Measurements from ENCODE around the gene SLC43A2.
A peak's percentile ranks its signal among the peaks of the same experiment; 100 is the strongest.

SLC43A2 gene

GRCh38 chr17:1643293-1643998 lies 14.8 kb upstream of the SLC43A2 start:
- peak; percentile 44 for DNase-seq

DNA sequence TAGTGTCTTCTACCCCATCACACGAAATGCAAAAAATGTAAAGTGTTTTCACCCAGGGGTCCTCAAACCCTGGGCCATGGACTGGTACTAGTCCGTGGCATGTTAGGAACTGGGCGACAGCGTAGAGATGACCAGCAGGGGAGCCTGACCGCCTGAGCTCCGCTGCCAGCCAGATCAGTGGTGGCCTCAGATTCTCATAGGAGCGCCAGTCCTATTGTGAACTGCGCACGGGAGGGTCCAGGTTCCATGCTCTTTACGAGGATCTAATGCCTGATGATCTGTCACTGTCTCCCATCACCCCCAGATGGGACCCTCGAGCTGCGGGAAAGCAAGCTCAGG lies 12.4 kb upstream of the SLC43A2 start:
- no peak for DNase-seq

DNA sequence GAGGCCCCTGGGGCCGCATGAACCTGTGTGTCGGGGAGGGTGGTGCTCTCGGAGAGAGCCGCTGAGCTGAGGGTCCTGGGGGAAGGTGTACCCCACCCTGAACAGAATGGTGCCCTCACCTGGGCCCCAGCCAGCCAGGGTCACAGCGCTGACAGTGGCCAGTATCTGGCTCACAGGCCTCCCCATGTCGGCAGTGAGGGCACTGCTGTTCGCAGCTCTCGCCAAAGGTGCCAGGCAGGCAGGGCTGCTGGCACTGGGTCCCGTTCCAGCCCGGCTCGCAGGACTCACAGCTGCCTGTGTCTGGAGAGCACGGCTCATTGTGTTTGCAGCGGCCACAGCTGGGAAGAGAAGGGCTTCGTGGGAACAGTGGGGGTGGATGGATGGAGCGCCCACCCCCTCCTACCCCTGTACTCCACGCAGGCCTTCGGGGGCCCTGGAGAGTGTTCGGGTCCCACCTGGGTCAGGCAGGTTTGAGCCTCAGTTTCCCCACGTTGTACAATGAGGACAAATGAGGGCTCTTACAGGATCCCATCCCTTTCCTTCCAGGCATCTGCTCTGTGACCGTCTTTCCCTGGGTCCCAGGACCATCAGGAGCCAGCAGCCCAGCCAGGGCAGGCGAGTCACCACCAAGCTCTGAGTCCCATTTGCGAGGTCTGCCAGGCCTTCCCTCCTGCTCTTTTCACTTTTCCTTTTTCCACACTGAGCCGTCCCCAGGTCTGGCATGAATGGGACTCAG lies 11.9 kb upstream of the SLC43A2 start:
- no peak for DNase-seq

DNA sequence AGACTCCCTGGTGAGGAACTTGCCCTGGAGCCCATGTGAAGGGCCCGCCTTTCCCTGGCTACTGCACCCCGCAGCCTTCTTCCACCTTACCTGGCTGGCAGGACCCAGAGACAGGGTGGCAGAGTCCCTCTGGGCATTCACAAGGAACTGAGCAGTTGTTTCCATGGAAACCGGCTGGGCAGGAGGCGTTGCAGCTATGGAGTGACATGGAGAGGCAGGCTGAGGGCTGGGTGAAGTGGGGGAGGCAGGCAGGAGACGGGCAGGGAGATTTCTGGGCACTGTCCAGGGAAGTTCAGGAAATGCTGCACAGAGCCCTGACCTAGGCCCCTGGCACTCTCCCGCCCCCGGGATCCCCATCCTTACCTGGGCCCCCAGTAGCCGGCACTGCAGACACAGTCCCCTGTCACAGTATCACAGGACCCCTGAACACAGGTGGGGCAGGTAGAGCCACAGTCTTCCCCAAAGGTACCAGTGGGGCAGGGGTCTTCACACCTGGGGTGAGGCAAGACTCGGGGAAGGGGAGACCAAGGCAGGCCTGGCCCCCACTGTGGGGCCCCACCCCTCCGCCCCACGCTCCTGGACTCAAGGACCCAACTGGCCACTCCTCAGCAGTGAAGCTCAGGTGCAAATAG lies 11.0 kb upstream of the SLC43A2 start:
- no peak for DNase-seq

DNA sequence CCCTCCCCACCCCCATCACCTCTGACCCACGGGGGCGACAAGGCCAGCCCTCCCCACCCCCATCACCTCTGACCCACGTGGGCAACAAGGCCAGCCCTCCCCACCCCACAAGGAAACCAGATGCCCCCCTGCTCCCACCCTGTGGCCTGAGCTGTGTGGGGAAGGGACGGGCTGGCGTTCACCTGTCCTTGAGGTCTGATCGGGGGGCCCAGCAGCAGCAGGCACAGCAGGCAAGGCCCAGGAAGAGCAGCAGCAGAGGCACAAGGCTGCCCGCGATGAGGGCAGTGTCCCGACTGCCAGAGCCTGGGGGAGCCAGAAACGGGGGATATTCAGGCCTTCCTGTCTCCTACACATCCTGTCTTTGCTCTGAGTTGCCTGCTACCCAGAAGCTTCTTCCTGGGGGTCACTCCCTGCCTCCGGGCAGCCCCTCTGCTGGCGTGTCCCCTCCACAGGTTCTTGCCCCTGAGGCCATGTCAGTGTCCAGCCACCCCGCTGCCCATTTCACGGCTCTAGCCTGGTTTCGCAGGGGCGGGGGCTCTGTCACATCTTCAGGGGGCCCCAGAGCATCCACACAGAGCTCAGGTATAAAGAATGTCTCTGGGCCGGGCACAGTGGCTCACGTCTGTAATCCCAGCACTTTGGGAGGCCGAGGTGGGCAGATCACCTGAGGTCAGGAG lies 10.1 kb upstream of the SLC43A2 start:
- no peak for DNase-seq

- DNase-seq, result no peak
Observed at GRCh38 chr17:1638171-1638590, 9.5 kb upstream of the SLC43A2 start.

GRCh38 chr17:1636732-1637285 lies 8.2 kb upstream of the SLC43A2 start:
- no peak for DNase-seq

- no peak for DNase-seq
Observed at GRCh38 chr17:1635675-1636465, 7.2 kb upstream of the SLC43A2 start.

DNA sequence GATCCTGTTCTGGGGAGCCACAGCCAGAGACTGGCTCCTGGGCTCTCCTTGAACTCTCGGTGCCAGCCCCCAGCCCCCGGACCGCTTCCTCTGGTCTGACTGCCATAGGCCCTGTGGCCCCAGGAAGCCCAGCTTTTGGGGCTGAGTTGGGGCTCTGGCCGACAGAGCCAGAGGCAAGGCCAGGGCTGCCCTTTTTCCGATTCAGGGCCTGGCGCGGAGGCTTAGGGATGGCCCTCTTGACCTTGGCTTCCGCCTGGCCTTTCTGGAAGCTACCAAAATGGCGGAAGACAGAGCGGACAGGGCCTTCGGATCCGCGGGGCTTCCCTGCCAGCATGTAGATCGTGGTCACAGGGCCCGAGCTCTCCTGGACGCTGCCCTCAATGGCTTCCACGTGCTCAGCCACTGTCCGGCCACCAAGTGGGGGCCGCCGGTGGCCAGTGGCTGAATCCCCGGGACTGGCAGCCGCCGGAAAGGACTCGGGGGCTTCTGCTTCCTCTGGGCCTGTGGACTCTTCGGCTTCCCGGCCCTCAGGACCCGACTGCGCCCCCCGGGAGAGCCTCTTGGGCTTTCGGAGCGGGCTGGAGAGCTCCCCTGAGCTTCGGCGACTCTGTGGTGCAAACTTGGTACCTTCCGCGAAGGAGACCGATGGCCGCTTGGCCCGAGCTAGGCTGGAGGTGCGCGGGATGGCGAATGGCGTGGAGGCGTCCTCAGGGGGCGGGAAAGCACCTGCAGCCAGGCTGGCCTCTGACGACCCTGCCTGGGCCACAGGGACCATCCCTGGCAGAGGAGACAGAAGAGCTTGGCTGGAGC lies 6.4 kb upstream of the SLC43A2 start:
- no peak for DNase-seq

DNA sequence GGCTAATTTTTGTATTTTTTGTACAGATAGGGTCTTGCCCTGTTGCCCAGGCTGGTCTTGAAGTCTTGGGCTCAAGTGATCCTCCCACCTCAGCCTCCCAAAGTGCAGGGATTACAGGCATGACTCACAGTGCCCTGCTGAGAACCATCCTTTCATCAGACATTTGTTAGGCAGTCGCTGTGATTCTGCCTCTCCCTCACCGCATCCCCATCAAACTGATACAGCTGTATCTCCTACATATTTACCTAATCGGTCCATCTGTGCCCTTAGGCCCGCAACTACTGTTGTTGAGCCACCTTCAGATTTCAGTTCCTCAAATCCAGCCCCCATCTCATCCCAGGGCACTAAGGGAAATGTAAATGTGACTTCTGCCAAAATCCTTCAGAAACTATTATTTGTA lies 2.0 kb upstream of the SLC43A2 start:
- DNase-seq, result no peak

- DNase-seq, result peak; percentile 60
Observed at GRCh38 chr17:1629504-1630310, 1.1 kb upstream of the SLC43A2 start.

DNA sequence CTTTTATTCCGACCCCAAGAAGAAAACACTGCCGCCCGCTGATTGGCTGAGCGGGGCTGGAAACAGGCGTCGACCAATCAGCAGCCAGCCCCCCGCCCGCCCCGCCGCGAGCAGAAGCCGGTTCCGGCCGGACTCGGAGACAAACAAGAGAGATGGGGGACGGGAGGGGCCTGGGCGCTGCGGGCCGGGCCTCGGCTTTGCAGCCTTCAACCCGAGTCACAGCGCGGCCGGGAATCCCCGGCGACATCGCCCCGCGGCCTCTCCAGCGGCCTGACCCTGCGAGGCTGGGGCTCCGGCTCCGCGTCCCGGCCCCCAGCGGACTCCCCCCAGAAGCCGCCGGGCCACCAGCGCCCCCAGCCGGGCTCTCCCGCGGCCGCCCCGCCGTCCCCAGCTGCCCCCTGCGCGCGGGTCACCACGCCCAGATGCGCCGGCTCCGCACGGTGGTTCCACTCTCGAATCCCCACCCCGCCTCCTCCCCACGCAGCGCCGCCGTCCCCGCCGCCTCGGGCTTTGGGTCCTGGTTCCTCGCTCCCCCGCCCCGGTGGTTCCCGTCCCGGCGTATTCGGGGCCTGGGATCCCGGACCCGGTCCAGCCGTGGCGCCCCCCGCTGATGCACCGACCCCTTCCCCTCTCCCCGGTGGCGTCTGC lies 346 bp upstream of the SLC43A2 start:
- peak; percentile 96 for DNase-seq

DNA sequence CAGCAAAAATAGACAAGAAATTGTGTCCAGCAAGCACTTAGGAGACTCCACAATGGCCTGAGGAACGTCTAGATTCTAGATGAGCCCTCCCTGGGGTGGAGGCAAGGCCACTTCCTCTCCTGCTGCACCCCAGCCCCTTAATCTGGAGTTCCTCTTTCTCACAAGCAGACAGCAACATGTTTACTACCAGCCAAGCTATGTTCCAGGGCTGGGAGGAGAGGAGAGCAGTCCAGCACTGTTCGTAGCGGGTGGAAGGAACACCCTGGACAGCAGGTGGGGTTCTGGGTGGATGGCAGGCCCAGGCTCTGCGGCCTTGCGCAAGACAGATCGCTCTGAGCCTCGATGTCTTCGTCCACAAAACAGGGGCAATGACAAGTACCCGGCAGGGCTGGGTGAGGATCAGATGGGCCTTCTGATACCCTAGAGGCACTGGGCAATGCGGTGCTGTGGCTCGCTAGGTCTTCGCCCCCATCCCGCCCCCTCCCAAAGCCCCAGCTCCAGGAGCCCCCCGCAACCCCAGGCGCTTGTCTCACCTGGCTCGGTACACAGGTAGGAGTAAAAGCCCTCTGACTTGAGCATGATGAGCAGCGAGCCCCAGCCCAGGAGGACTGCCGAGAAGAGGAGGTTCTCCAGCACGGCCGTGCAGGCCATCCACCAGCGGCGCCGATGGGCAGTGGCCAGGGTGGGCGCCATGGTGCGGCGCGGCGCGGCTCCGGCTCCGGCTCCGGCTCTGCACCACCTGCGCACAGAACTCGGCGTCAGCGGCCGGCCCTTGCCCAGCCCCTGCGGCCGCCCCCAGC lies 1.3 kb downstream of the SLC43A2 start:
- DNase-seq, result no peak

DNA sequence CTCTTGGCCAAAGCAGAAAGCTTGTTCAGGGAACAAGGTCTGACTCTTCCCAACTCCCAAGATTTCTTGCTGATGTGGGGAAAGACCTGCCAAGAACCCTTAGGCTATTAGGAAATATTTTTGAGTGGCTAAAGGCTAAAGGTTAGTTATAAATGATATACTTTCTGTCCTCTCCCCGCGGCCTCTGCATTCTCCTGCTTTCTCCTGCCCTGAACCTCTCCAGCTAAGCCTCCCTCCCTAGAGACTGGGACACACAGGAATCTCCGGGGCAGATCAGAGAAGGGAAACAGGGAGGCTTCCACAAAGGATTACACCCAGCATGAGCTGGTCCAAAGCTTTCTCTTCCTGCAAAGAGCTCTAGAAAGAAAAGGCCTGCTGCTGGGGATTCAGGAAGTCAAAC lies 2.3 kb downstream of the SLC43A2 start:
- no peak for DNase-seq

DNA sequence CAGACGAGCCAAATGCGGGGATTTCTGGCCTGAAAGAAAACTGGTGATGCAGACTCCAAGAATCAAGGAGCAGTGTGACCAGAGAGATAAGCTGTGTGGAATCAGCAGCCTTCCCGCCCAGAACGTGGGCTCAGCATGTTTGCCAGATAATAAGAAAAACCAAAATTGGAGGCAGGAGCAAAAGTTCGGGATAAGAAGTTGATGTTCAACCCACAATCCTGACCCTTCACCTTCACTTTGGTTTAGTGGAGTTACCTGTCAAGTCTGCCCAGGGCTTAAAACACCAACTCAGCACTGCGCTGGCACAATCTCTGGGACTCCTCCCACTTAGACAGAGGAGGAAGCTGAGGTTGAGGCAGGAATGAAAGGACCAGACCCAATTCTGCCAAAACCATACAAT lies 3.1 kb downstream of the SLC43A2 start:
- no peak for DNase-seq

GRCh38 chr17:1625053-1625452 lies 3.6 kb downstream of the SLC43A2 start:
- DNase-seq, result no peak

DNA sequence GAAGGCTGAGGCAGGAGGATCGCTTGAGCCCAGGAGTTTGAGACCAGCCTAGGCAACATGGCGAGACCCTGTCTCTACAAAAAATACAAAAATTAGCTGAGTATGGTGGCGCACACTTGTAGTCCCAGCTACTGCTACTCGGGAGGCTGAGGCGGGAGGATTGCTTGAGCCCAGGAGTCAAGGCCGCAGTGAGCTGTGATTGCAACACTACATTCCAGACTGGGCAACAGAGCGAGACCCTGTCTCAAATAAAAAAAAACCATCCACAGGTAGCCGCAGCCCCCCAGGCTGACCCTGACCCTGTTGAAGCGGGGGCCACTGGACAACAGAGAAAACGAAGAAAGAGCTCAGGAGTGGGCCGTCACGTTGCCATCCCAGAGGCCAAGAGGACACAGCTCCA lies 4.0 kb downstream of the SLC43A2 start:
- DNase-seq, result no peak

DNA sequence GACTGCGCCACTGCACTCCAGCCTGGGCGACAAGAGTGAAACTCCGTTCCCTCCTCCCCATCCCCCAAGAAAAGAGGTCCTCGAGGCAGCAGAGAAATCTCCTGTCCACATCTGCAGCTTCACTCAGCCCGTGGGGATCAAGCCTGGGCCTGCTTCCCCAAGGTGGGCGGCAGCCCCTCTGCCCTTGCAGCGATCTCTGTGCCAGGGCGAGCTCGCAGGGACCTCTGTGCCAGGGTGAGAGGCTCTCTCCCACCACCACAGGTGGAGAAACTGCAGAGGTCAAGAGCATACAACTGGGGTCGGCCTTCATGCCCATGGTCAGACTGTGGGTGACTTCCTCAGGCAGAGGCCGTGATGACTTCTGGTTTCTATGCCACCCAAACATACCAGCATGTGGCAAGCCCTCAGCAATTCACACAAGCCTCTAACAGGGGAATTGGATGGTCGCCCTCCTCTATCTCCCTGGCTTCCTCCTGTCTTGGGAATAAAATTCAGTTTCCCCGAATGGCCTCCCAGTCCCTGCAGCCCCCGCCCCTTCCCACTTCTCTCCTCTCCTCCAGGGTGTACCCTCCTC lies 5.5 kb downstream of the SLC43A2 start:
- no peak for DNase-seq

Measured in femur (tissue), 1 donor.